Left hindlimb (tissue), 1 donor: Measurements from ENCODE around the gene INSIG1.

ENCODE experiments used
- DNase-seq: peaks from one replicate; pipeline ENCODE4 v3.0.0-alpha.2; 2018

INSIG1 gene

GRCh38 chr7:155333346-155334234 is 35.9 kb downstream of the INSIG1 start:
- no peak for DNase-seq

DNA sequence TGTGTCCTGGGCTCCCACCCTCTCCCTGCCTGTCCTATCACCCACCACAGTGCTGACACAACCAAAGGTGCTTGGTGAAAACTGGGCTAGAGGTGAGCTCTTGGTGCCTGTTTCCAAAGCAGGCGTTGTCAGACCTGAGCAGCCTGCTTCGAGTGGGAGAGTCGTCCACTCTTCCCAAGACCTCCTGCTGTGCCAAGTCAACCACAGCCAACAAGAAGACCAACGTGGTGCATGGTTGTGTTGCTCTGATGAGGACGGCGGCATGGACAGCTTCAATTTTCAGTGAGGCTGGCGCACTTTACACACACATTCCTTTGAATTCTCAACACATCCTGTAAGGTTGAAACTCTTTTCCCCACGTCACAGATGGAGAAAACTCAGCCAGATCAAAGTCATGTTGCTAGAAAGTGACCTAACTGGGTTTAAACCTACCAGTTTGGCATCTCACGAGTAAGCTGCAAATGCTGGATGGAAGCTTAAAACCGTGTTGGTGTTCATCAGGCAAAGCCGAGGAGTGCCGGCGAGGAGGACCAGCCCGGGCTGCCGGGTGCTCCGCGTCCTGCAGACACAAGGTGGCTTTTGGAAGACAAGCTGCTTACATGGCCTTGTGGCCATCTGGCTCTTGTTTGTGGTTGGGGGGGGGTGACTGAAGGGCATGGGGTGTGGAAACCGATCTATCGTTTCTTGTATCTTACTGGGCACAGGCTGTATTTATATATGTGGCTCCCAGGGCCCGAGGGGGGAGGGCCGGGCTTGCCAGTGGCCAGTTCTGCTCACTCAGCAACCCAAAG is 39.3 kb downstream of the INSIG1 start:
- no peak for DNase-seq

- DNase-seq: no peak
Measured at GRCh38 chr7:155337946-155338631, 40.4 kb downstream of the INSIG1 start.

DNA sequence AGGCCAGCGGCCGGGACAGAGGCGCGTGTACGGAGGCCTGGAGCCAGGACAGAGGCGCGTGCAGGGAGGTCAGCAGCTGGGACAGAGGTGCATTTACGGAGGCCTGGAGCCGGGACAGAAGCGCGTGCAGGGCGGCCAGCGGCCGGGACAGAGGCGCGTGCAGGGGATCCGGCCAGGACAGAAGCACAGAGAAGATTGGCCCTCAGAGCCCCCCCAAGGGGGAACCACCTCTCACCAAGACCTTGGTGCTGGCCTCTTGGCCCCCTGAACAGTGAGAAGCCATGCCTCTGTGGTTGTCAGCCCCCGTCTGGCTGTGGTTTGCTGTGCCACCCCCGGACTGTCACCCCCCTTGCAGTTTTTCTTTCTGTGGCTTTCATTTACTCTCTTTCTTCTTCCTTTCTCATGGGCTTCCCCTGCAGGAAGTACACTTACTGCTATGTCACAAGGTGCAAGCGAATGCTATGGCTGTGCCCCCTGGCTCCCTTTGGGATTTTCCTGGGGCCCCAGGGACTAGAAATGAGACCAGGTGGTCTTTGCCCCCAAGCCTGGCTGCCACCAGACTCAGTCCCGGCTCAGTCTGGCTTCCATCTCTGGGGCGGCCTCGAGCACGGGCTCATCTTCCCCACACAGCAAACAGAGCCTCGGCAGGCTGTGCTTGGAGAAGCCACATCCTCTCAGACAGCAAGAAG is 41.1 kb downstream of the INSIG1 start:
- DNase-seq: no peak

- DNase-seq: no peak
Measured at GRCh38 chr7:155339474-155339873, 41.8 kb downstream of the INSIG1 start.

- no peak for DNase-seq
Measured at GRCh38 chr7:155340071-155340531, 42.4 kb downstream of the INSIG1 start.

DNA sequence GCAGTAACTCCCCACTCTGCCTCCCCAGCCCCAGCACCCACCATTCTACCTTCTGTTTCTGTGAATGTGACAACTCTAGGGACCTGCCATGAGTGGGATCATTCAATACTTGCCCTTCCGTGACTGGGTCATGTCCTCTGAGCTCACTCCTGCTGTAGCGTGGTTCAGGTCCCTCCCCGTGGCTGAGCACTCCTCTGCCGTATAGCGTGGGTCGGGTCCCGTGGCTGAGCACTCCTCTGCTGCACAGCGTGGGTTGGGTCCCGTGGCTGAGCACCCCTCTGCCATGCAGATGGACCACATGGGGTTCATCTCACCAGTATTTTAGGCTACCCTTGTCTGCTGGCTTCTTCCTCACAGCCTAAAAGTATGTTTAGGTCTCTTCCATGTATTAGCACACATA is 43.0 kb downstream of the INSIG1 start:
- DNase-seq: no peak

DNA sequence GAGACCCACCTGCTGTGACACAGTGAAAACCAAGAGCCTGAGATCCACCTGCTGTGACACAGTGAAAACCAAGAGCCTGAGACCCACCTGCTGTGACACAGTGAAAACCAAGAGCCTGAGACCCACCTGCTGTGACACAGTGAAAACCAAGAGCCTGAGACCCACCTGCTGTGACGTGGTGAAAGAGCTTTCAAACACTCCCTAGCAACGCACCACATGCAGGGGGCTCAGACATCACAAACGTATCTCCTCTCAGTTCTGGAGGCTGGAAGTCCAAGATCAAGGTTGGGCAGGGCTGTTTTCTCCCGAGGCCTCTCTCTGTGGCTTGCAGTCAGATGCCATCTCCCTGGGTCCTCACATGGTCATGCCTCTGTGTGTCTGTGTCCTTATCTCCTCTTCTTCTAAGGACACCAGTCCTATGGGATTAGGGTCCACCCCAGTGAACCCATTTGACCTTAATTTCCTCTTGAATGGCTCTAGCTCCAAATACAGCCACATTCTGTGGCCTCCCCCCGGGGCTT is 43.8 kb downstream of the INSIG1 start:
- no peak for DNase-seq

DNA sequence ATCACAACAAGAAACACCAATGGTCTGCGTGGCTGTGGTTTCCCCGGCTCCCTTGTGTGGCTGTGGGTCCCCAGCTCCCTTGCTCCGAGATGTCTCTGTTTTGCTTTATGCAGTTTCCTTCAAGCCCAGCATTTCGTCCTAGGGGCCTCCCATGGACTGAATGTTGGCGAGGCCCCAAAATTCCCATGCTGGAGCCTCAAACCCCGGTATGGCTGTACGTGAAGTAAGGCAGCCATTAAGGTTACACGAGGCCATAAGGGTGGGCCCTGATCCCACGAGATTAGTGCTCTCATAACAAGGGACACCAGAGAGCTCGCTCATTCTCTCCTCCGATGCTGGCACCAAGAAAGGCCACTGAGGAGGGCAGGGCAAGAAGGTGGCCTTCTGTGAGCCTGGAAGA is 44.6 kb downstream of the INSIG1 start:
- DNase-seq: no peak

DNA sequence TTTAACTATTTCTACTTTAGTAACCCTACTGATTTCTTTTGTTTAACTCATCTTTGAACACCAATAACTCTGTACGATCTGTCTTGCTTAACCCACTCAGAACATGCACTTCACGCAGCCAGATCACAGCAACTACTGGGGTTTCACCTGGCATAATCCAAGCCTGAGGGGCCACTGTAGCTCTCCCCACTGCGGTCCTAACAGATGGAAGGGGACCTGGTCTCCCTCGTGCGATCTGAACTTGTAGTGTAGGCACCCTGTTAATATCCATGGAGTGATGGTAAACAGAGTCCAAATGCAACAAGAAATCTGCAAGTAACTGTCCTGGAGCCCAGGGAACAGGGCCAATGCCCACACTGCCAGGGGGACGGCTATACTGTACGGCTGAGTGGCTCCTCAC is 45.5 kb downstream of the INSIG1 start:
- no peak for DNase-seq

DNA sequence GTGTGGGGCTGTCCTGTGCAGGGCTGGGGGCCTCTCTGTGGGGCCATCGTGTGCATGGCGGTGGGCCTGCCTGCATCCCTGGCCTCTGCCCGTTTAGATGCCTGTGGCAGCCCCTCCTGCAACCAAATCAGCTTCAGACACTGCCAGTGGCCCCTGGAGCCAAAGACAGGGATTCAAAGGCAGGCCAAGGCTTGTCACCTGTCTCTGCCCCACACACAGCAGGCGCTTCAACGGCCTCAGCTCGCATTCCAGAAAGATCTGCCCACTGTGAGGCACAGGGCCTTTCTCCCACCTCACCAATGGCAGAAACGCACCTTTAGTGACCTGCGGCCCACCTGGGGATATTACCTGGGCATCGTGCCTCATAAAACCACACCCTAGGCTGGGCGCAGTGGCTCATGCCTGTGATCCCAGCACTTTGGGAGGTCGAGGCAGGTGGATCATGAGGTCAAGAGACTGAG is 46.0 kb downstream of the INSIG1 start:
- no peak for DNase-seq

- no peak for DNase-seq
Measured at GRCh38 chr7:155344270-155344617, 46.6 kb downstream of the INSIG1 start.

- DNase-seq: peak; percentile 84
Measured at GRCh38 chr7:155344618-155345433, 47.1 kb downstream of the INSIG1 start.

DNA sequence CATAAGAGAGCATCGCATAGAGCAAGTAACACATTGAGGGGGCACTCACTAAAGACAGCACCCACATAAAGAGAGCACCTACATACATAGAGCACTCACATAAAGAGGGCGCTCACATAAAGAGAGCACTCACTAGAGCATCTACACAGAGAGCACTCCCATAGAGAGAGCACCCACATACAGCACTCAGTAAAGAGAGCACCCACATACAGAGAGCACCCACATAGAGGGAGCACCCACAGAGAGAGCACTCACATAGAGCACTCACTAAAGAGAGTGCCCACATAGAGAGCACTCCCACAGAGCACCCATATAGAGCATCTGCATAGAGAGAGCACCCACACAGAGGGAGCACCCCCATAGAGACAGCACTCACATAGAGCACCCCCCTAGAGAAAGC is 47.8 kb downstream of the INSIG1 start:
- no peak for DNase-seq

GRCh38 chr7:155346285-155346684 is 48.6 kb downstream of the INSIG1 start:
- DNase-seq: no peak

GRCh38 chr7:155348806-155349205 is 51.1 kb downstream of the INSIG1 start:
- no peak for DNase-seq

GRCh38 chr7:155349601-155350331 is 52.1 kb downstream of the INSIG1 start:
- DNase-seq: no peak

DNA sequence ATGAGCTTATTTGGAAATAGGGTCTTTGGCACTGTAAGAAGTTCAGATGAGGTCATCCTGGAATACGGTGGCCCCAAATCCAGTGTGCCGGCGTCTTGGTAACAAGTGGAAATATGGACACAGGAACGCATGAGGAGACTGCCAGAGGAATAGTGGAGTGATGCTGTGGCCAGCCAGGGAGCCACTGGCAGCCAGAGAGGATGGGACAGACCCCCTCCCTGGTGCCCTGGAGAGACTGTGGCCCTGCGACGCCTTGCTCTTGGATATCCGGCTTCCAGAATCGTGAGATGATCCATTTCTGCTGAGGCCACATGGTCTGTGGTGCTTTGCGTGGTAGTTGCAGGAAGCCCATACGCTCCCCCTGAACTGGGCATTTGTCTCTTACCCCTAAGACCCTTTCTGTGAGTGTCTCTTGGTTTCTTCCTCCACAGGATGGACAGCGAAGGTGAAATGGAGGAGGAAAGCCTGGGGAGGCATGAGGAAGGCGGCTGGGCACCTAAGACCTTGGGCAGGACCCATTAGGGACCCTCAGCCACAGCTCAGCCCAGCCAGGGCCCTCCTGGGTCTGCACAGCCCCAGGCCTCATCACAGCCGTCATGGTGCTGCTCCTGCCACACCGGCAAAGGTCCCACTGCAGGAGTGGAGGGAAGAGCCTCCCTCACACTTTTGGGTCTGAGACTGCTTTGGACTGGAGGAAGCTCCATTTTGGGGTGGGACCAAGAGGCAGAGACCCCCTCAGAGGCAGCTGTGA is 53.6 kb downstream of the INSIG1 start:
- DNase-seq: no peak

DNA sequence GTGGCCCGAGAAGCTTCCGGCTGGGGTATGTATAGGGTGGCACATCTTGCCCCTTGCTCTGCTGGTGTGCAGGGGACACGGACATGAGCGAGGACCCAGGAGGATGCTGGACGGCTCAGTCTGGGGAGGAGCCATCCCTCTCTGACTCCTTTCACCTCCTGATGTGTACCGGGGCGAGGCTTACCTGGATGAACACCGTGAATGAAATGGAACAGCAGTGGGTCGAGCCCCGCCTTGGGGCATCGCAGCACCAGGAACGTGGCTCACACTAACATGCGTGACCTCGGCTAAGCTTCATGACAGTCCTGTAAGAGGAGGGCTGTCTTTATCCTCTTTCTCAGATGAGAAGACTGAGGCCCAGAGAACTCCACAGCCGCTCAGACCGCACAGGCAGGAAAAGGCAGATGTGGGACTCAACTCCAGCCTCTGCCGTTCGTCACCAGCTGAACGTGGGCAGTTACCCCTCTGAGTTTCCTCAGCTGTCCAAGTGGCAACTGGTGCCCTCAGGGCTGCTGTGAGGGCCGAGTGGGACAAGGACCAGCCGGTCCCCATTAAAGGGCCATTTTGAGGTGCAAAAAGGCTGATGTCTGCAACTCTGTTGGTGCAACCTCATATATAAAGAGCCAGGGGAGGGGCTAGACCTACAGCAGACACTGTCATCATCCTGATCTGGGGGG is 54.5 kb downstream of the INSIG1 start:
- no peak for DNase-seq

DNA sequence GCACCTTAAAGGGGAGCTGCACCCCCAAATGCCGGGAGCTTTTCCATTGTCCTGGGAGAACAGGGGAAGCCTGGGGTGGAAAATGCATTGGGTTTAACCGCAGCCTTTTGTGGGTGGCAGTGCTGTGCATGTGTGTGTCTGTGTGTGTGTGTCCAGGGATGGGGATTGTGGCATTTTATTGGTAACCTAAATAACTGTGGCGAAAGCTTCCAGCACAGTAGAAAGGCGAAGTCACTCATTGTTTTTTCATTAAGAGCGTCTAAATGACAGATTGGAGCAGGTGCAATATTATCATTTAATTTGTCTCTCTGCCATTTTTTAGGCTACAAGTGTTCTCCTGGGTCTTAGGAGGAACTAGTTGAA is 55.1 kb downstream of the INSIG1 start:
- DNase-seq: no peak
